ENCODE data around the gene SUPT5H. TPM values are rescaled to one million over a fixed set of nuclear protein-coding genes. Genes with fewer than 3 reads are reported as not detected.

Gene SUPT5H
- total RNA-seq, 4 donors from 2014 or later = 87.6 to 101 (median 91.5) TPM

DNA sequence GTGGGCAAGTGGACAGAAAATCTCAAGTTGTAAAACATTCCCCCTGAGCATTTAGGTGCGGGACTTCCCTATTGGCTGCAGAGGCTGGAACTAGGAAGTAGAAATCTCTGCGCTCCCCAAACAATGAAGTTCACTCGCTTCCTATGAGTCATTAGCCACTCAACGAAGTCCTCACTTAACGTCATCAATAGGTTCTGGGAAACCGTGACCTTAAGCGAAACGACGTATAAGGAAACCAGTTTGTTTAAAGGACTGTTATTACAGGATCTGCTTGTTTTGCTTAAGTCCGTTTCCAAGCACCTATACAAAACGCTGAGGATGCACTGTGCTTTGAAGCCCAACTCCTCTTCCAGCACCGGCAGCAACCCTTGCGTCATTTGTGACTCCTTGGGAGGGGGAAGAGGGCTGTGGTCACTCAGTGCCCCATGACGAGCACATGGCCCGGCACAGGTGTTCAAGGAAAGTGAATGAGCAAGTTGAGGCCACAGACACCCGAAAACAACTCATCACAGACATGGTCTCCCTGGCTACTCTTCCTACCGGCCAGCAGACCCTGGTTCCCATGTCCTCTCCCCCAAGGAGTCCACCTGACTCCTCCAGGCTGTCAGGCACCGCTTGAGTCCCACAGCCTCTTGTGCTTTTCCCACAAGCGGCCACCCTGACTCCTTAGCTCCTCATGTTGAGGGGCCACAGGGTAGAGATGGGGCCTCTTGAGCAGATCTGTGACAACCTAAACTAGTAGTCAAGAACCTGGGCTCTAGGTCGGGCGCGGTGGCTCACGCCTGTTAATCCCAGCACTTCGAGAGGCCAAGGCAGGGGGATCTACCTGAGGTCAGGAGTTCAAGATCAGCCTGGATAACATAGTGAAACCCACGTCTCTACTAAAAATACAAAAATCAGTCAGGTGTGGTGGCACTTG, 14.4 kb upstream of the SUPT5H start:
- H3K27ac ChIP-seq (replicated peaks in 1 of 4) = peak overlapping the region; percentile 66 to 88 (median 75)
- WGBS = 72% methylated on average over 25 of the region's 25 CpGs
- DNase-seq (ENCODE audit: extremely low spot score) = no peak

DNA sequence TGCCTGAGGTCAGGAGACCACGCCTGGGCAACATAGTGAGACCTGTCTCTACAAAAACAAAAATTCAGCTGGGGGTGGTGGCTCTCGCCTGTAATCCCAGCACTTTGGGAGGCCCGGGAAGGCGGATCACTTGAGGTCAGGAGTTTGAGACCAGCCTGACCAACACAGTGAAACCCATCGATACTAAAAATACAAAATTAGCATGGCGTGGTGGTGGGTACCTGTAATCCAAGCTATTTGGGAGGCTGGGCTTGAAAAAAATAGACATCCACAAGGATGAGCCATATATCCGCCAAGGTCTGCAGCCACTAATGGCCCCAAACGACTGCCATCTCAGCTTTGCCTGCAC, 12.7 kb upstream of the SUPT5H start:
- Histone ChIP-seq H3K27me3 (no peaks in the 10 kb centered on the region), H3K4me1 (peaks cover 47 to 65% (median 63%) of the 10 kb centered on the region in 4 donors), H3K9me3 (no peaks in the 10 kb centered on the region), H3K27ac (replicated peaks in 1 of 4) (no peak overlapping the region), H3K4me3 (no peak overlapping the region), H3K36me3 (peaks cover 28 to 43% (median 37%) of the 10 kb centered on the region in 4 donors)
- DNase-seq (ENCODE audit: extremely low spot score) = no peak
- TF ChIP-seq POLR2AphosphoS5 (IDR thresholded peaks at IDR 0.05) (no peak), POLR2A (IDR thresholded peaks at IDR 0.05; ENCODE audit: low read depth) (no peak), EP300 (IDR thresholded peaks at IDR 0.05) (no peak)
- TF ChIP-seq, protein P1, sequence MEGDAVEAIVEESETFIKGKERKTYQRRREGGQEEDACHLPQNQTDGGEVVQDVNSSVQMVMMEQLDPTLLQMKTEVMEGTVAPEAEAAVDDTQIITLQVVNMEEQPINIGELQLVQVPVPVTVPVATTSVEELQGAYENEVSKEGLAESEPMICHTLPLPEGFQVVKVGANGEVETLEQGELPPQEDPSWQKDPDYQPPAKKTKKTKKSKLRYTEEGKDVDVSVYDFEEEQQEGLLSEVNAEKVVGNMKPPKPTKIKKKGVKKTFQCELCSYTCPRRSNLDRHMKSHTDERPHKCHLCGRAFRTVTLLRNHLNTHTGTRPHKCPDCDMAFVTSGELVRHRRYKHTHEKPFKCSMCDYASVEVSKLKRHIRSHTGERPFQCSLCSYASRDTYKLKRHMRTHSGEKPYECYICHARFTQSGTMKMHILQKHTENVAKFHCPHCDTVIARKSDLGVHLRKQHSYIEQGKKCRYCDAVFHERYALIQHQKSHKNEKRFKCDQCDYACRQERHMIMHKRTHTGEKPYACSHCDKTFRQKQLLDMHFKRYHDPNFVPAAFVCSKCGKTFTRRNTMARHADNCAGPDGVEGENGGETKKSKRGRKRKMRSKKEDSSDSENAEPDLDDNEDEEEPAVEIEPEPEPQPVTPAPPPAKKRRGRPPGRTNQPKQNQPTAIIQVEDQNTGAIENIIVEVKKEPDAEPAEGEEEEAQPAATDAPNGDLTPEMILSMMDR (IDR thresholded peaks at IDR 0.05) = no peak
- intact Hi-C loops (cut with DNase I) = no loop called here
- 95% methylated on average over 8 of the region's 8 CpGs for WGBS

More for the DNA sequence above, 14.4 kb upstream of the SUPT5H start:
- Histone ChIP-seq H3K27me3 (no peaks in the 10 kb centered on the region), H3K36me3 (peaks cover 28 to 43% (median 37%) of the 10 kb centered on the region in 4 donors), H3K4me1 (peaks cover 39 to 61% (median 57%) of the 10 kb centered on the region in 4 donors), H3K9me3 (no peaks in the 10 kb centered on the region), H3K4me3 (peak overlapping the region in 1 of 4 donors; percentile 12)
- intact Hi-C loops (cut with DNase I) = no loop called here
- TF ChIP-seq EP300 (IDR thresholded peaks at IDR 0.05) = peak; percentile 52
- TF ChIP-seq, protein P1 (IDR thresholded peaks at IDR 0.05) = no peak
- TF ChIP-seq POLR2AphosphoS5 (IDR thresholded peaks at IDR 0.05) = peak; percentile 62 to 63

DNA sequence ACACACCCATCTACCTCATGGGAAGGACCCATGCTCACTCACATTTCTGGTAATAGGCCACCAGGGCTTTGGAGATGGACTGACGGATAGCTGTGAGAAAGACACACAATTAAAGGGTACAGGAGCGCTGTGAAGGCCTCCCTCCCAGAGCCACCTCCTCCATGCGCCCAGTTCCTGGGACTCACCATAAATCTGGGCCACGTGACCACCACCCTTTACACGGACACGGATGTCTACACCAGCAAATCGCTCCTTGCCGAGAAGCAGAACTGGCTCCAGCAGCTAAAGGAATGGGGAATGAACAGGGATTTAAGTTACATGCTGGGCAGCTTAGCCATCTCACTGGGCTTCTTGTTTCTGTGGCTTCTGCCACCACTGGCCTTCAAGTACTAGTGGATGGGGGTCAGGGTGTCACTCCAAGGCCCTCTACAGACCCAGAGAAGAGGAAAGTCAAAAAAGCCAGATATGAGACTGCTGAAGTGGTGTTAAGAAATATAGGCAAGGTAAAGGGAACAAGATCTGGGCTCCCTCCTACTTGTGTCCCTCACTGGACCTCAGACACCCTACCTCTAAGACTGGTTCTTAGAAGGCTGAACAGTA, 11.8 kb upstream of the SUPT5H start:
- H3K27ac ChIP-seq (replicated peaks in 1 of 4) = peak overlapping the region in 3 of 4 donors; percentile 8 to 95 (median 24)
- H3K36me3 ChIP-seq = peaks cover 28 to 43% (median 37%) of the 10 kb centered on the region in 4 donors
- intact Hi-C loops (cut with DNase I) = no loop called here
- H3K4me3 ChIP-seq = no peak overlapping the region
- DNase-seq (ENCODE audit: extremely low spot score) = no peak
- TF ChIP-seq POLR2AphosphoS5 (IDR thresholded peaks at IDR 0.05) = no peak
- TF ChIP-seq EP300 (IDR thresholded peaks at IDR 0.05) = no peak
- TF ChIP-seq, protein P1 (IDR thresholded peaks at IDR 0.05) = no peak
- TF ChIP-seq POLR2A (IDR thresholded peaks at IDR 0.05; ENCODE audit: low read depth) = no peak
- H3K9me3 ChIP-seq = no peaks in the 10 kb centered on the region
- 95% methylated on average over 8 of the region's 8 CpGs for WGBS
- peaks cover 38 to 56% (median 54%) of the 10 kb centered on the region in 4 donors for H3K4me1 ChIP-seq
- no peaks in the 10 kb centered on the region for H3K27me3 ChIP-seq

DNA sequence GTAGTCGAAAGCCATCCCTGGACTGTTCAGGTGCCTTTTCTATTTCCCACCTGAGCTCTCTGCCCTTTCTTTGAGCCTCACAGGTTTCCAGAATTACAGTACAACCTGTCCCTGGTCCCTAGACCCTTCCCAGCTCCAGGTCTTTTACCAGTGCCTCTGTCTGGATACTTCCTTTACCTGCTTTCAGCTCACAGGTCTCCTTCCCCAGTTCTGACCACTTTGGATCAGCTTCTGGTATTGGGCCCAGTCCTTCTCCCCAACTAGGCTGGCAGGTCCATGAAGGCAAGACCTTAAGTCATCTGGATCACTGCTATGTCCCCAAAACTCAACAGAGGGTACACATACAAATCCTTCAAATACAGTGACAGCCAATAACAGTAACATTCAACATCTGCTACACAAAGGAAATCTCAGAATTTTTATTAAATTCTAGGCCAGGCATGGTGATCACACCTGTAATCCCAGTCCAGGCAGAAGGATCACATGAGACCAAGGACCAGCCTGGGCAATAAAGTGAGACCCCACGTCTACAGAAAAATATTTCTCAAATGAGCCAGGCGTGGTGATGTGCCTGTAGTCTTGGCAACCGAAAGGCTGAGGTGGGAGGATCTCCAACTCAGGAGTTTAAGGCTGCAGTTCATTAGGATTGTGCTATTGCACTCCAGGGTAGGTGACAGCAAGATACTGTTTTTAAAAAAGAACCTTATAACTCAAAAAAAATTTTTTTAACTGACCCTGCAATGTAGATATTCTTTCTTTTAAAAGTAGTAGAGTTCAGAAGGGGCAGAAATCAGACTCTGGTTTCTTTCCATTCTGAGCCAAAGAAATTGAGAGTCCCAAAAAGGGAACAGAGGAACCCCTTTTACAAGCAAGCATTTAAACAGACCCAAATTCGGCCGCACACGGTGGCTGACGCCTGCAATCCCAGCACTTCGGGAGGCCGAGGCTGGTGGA, 11.0 kb upstream of the SUPT5H start:
- H3K9me3 ChIP-seq = no peaks in the 10 kb centered on the region
- H3K4me1 ChIP-seq = peaks cover 30 to 48% (median 46%) of the 10 kb centered on the region in 4 donors
- H3K27ac ChIP-seq (replicated peaks in 1 of 4) = peak overlapping the region; percentile 24 to 95 (median 84)
- 51% methylated on average over 10 of the region's 10 CpGs for WGBS
- peak overlapping the region; percentile 76 to 84 (median 82) for H3K4me3 ChIP-seq
- peaks cover 28 to 43% (median 37%) of the 10 kb centered on the region in 4 donors for H3K36me3 ChIP-seq
- H3K27me3 ChIP-seq = no peaks in the 10 kb centered on the region
- intact Hi-C loops (cut with DNase I) = no loop called here
- DNase-seq (ENCODE audit: extremely low spot score) = no peak
- TF ChIP-seq POLR2A (IDR thresholded peaks at IDR 0.05; ENCODE audit: low read depth) (no peak), POLR2AphosphoS5 (IDR thresholded peaks at IDR 0.05) (no peak), EP300 (IDR thresholded peaks at IDR 0.05) (no peak)
- TF ChIP-seq, protein P1 (IDR thresholded peaks at IDR 0.05) = no peak
